Stimulated activated CD8-positive, alpha-beta memory T cell treated with anti-CD3 and anti-CD28 coated beads, Interleukin-4, amount 100 ng/mL, for 1 hour (primary cell): ENCODE results near the gene GABRD.

Experiments
- DNase-seq, 2 donors: peaks; one replicate each; pipeline ENCODE4 v3.0.0-alpha.2; 2020; ENCODE audit warnings: low read depth in 2 of 2, low spot score in 1 of 2

Gene GABRD

DNA sequence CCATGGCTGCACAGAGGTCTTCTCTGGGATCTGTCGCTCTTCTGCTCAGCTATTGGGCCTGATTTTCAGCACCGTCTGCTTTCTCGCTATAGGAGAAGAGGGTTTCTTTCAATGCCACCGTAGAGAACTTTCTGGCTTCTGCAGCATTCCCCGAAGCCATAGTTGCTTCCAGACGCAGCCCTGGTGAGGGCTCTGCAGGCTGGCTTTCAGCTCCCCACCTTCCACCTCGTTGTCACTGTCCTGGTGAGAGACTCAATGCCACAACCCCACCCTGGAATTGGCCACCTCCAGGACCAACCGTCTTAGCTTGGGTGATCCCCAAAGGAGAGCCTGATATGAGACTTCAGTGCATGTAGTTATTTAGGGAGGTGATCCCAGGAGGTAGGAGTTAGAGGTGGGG is 19.1 kb downstream of the GABRD start:
- no peak for DNase-seq

DNA sequence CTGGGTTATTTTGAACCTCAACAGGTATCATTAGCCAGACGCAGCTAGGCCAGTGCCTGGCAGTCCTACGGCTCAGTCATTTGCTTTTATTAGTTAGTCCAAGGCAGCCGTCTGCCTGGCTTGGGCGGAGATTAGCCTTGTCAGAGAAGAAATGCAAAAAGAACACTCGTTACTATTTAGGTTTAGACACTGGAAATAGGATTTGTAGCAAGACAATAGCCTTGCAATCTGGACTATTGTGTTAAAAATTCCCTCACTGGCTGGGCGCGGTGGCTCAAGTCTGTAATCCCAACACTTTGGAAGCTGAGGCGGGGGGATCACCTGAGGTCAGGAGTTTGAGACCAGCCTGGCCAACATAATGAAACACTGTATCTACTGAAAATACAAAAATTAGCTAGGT is 20.1 kb downstream of the GABRD start:
- no peak for DNase-seq

DNA sequence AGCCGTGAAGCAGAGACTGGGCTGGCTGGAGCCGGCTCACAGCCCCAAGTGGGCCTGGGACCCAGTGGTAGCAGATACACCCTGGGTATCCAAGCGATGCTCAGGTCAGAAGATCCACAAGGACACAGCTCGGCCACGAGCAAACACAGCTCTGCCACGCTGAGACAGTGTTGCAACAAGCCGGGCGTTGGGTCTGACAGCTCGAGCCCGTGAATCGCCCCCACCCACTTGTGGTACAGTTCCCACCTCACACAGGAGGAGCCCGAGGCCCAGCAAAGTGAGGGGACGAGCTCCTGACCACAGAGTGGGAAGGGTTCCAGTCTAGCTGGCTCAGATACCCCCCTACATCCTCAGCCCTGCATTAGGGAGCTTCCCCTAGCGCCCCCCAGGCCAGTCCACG is 22.2 kb downstream of the GABRD start:
- DNase-seq = no peak

DNA sequence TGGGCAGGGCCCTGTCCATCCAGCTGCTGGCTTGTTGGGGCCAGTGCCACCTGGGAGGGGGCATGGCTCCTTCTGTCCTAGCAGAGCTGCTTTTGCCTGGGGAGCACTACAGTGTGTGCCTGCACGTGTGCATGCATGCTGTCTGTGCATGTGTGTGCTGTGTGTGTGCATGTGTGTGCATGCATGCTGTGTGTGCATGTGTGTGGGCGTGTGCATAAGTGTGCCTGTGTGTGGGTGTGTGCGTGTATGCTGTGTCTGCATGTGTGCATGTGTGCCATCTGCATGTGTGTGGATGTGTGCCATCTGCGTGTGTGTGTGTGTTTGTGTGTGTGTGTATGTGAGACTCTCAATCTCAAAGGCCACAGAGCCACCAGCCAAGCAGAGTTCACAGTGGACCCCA is 22.7 kb downstream of the GABRD start:
- no peak for DNase-seq

DNA sequence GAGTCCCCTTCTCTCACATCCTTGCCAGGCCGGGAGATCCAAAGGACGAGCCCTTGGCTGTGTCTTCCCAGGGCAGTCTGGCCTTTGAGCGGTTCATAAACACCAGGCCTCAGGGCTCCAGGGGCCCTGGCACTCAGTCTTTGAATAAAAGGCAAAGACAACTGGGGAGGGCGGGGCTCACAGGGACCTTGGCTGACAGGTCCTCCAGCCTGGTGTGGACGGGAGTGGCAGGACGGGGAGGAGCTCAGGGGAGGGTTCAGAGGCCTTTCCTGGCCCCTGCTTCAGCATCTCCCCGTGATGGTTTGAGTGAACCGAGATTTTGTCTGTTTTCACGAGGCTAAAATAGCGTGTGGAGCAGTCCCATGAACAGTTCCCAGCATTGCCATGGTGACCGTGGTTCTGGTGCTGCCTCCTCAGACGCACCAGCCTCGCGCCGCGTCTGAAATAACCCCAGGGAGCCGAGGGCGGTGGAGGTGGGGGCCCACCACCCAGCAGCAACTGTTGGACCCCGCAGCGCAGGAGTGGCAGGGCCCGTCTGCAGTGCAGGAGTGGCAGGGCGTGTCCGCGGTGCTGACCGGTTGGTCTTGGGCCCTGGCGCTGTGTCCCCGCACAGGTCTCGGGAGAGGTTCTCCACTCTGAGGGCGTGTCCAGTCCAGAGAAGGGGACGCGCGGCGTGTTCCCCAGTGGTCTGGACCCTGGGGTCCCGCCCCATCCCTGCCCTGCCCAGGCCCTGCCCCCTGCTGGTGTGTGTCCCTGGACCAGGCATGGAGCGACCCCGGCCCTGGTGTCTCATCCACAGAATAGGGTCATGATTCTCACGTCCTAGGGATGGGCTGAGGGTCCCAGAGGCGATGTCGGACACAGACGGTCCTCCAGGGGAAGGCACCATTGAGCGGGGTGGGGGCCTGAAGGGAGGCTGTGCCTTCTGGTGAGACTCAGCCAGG is 24.0 kb downstream of the GABRD start:
- DNase-seq = no peak

DNA sequence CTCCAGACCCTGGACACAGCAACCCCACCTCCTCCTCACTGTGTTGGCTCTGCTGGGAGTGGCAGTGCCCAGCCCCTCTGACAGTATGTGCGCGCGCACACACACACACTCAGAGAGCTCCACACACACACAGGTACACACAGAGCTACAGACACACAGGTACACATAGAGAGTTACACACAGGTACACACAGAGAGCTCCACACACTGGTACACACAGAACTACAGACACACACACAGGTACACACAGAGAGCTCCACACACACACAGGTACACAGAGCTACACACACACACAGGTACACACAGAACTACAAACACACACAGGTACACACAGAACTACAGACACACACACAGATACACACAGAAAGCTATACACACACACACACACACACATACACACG is 24.7 kb downstream of the GABRD start:
- DNase-seq = no peak

DNA sequence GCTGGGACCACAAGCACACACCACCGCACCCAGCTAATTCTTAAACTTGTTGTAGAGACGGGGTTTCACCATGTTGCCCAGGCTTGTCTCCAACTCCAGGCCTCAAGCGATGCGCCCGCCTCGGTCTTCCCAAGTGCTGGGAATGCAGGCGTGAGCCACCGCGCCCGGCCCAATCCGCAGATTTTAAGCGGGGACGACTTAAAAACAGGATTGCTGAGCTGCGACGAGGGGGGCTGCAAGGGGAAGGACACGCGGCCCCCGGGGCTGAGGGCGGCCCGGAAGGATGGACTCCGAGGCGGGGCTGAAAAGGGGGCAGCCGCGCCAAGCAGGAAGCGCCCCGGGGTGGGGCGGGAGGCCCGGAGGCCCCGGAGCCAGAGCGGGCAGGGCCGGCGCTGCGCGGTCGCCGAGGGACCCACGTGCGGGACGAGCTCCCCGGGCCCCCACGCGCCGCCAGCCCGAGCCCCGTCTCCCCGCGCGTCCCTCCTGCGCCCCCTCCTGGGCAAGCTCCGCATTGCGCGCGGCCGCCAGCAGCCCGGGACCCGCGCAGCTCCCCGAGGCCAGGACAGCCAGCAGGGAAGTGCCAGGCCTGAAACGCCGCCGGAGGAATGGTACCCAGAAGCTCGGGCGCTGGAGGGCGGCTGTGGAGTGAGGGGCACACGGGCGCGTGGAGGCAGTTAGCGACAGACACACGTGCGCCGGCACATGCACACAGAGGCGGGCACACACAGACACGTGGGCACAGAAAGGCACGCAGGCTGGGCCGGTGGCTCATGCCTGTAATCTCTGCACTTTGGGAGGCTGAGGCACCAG is 25.6 kb downstream of the GABRD start:
- DNase-seq = peak; percentile 52 to 61

DNA sequence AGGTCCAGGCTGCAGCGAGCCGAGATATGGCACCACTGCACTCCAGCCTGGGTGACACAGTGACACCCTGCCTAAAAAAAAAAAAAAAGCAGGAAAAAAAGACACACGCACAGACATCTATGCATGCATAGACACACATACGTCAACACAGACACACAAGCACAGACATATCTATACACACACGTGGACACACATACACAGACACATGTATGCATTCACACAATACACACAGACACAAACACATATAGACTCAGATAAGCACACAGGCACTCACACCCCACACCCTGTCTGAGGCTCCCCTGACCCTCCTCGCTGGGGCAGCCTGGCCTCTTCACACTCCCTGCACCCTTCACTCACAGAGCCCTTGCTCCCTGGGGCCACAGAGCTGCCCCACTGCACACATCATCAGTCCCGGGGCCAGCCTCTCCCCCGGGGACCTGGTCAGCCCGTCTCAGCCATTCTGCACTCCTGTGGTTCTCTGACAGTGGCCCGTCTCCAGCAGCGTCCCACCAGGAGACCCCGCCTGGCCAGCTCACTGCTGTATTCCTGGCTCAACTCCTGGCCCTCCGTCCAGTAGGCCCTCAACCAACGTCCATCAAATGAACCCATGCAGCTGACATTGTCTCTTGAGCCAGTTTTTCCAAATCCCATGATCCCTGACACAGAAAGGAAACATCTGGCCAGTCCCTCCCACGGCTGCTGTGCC is 26.5 kb downstream of the GABRD start:
- no peak for DNase-seq

DNA sequence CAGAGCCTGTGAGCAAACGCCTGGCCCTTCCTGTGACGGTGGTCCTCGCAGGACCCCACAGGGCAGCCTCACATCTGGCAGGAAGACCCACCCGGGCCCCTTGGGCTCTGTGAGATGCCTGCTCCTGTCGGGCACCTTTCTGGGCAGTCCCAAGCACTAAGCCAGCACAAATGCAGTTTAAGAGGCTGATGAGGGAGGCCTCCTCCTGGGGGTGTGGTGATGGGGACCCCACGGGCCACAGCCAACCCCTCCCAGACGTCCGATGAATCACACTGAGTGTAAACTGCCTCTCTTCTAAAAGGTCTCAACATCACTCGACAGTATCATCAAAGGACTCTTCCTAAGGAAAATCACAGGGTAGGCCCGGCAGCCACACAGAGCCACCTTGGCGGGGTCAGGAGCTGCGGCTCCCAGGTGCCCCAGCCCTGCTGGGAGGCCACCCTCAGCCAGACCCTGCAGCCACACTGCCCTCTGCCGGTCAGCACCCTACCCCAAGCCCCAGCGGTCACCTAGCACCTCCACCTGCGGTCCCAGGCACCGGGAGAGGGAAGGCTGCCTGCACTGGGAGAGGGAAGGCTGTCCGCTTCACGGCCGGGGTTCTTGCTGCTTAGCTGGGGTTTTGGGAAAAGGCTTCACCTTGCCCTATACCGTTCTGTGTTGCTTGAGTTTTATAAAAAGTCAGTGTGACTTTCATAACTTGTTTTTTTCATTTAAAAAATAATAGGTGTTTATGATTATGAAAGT is 27.2 kb downstream of the GABRD start:
- DNase-seq = no peak

DNA sequence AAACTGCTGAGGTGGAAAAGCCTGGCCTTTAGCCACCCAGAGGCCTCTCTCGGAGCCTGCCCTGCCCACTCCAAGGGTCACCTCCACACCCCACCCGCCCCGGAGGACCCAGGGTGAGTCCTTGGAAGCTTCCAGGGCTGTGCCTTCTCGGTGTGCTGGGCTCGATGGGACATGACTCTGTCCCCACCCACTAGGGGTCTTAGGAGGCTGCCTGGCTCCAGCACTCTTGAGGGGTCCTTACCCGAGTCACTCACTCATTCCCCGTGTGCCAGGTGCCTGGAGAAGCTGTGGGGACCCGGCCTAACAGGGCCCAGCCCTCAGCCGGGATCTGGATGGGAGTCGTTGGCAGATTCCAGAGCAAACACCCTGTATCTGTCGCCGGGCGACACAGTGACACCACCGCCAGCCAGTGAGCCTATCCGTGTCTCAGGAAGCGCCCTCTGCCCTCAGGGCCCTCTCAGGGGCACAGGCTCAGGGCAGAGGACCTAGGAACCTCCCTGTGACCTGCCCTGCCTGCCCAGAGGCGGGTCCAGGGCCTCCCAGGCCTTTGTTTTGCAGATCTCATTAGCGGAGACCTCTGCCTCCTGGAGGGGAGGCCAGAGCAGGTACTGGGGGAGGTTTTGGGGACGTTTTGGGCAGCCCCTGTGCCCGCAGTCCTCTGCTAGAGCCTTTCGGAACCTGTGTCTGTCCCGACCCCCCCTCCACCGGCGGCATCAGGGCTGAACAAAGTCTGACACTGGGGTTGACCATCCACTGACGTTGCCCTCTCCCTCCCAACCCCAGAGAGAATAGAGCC is 28.0 kb downstream of the GABRD start:
- DNase-seq = no peak

DNA sequence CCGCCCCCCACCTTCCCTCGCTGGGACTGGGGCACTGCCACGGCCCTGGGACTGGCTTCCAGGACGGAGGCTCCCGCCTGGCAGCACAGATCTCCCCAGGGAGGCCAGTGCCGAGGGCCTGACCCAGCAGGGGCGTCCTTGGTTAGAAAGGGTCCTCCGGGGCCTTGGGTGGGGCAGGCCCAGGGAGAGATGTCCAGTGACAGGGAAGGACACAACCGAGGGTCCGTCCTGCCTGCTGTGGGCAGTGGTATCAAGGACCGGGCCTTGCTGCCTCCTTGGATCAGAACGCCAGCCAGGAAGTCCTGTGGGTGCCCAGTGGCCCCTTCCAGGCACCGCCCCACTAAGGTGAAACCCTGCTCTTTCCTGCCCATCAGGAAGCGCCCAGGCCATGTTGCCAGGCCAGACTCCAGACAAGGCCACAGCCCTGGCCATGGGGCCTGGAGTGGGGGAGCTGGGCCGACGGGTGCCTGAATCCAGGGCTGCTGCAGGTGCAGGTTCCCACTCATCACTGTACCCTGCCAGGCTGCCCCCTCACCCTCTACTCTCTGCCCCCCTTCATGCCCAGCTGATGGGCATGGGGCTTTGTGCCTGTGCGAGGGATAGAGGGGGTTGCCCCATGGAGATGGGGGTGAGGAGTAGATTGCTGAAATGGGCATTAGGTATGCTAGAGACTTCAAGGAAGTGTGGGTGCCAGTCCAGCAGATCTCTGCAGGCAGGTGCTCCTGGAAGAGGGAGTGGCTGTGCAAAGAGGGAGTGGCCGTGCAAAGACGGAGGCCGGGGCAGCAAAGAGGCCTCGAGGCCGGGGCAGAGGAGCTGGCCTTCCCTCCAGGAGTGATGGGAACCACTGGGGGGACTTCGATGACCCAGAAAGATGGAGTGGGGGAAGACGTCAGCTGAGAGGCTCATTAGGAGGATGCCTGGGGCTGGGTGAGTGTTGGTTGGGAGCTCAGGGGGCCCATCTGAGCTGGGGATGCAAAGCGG is 28.9 kb downstream of the GABRD start:
- no peak for DNase-seq

DNA sequence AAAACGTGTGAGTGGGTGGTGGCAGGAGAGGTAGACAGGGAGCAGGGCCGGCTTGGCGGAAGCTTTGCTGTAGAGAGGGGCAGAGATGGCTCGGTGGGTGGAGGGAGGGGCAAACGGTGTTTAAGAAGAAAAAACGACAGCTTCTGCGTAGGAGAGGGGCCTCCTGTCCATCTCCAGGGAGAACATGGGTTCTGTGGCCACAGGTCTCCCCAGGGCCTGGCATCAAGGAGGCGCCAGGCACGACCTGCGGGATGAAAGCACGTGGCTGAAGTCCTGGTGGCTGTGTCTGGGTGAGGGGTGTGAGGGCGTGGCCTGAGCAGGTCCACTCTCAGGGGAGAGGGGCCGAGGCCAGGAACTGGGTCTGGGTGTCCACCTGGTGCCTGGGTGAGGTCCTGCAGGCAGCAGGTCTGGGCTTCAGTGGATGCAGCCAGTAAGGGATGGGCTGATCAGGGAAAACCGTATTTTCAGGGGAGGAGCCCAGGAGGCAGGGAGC is 30.1 kb downstream of the GABRD start:
- DNase-seq = no peak

DNA sequence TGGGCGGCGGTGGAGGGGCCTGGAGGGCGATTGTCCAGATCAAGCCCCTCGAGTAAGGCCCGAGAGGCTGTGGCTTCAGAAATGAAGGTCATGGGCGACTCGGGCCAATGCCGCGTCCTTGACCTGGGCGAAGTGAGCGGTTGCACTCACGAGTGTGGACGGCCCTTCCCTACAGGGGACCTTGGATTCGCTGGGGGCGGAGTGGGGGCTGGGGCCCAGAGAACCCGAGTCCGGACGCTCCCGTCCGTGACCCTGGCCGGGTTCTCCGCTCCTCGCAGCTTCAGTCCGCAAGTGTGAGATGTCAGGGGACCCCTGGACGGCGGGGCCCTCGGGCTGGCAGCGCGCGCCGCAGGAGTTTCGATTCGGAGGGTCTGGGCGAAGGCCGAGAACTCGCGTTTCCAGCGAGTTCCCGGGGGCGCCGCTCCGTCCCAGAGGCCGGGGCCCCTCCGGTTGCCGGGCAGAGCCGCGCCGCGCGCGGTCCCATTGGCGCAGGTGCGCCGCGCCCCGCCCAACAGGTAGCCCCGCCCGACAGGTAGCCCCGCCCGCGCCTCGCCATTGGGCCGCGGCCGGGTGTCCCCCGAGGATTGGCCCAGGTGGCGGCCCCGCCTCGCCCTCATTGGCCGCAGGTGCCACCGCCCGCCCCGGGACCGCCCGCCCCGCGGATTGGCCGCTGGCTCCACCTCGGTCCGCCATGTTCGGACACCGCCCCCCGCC is 30.7 kb downstream of the GABRD start, which contains the start of gene PRKCZ:
Gene PRKCZ (plus strand): TSS at position 694 of the 714 bp plus-strand sequence. CDS start 220 bp downstream, outside the sequence.
- DNase-seq = peak; percentile 81 to 89

DNA sequence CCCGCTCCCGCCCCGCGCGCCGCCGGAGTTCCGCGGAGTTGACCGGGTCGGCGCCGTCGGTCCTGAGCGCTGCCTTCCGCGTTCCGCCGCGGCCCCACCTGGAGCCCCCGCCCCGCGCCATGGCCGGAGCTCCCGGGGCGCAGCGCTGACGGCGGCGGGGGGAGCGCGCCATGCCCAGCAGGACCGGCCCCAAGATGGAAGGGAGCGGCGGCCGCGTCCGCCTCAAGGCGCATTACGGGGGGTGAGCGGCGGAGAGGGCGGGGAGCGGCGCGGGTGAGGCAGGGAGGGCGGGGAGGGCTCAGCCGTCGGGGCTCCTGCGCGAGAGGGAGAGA is 31.3 kb downstream of the GABRD start:
- DNase-seq = no peak

DNA sequence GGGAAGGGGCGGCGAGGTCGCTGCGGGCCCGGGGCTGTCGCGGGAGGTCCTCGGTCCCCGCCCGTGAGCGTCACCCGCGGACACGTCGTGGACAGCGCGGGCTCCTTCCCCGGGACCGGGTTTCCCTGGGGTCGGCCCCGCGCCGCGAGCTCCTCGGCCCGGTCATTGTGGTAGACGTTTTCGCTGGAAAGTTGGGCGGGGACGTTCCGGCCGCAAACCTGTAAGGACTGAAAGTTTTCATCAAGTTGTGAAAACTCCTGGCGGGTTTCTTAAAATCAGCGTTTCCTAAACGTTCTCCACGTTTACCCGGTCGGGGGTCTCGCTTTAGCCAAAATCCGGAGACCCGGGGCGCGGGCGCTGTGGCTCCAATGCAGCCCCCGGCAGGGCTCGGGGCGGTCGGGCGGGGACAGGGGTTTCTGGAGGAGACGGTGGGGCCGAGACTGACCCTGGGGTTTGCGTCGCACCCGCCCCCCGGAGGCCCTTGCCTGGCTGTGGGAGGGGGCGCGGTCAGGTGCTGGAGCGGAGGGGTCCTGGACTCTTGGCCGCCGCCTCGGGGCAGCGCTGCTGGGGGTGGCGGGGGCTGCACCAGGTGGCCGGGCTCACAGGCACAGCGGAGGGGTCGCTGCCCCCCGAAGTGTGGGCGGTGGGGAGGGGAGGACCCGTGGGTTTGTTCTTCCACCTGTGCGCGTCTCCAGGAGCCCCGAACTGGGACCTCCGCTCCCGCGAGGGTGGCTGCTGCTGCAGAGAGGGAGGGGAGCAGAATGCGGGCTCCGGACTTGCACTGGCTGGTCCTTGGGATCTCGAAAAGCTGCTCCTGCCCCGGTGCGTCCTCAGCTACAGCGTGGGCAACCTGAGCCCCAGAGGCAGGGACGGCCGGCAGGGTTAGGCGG is 31.9 kb downstream of the GABRD start:
- DNase-seq = no peak

DNA sequence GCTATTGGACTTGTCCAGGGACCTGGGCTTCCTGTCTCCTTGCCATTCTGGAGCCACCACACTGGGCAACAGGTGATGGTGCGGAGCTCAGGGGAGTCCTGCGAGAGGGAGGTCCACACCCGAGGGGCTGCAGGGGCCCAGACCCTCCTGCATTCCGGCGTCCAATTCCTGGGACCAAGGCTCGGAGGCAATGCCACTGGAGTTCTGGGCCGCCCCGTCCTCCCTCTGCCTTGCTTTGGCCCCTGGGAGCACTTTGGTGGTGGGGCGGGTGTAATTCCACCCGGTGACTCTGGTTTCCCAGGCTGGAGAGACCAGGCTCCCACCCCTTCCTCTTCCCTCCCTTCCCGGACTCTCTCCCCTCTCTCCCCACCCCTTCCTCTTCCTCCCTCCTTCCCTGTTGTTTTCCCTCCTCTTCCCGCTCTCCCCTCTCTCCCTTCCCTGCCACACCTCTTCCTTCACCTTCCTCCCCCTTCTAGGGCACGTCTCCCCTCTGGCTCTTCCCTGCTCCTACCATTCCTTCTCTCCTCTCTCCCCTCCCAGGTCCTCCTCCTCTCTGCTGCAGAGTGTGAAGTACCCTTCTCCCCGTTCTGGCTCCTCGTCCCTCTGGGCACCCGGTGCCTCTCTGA is 33.0 kb downstream of the GABRD start:
- no peak for DNase-seq

DNA sequence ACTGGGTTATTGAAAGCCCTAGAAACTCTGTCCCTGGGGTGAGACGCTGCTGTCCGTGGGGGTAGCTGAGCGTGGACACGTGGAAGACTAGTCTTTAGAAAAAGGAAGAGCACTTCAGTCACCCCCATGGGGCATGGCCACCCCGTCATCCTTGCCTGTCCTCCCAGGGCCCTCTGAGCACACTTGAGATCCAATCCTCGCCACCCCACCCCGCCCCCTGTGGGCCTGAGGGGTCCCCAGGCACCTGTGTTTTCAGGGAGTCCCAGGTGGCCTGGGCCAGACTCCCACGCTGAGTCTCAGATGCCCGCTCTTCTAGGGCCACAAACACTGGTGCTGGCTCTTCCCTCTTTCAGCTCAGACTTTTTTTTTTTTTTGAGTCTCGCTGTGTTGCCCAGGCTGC is 33.6 kb downstream of the GABRD start:
- DNase-seq = no peak
